Astrocyte of the cerebellum (primary cell): Measurements from ENCODE around the gene SLC41A3.

ENCODE experiments used
- DNase-seq: peaks from one replicate; pipeline ENCODE4 v3.0.0-alpha.2; 2011; ENCODE audit warnings: low read depth
- H3K4me3 ChIP-seq: 2 replicates; pipeline ENCODE4 v1.5.1; 2011; ENCODE audit warnings: mild to moderate bottlenecking, low read depth, low read length, moderate library complexity
- in situ Hi-C: cut with HindIII; loops from 2 replicates; pipeline ENCODE4 v1.10.0; 2017; ENCODE audit warnings: low sequenced_read_pairs
- TF ChIP-seq, protein P1 (sequence below): IDR thresholded peaks from 2 replicates; pipeline ENCODE4 v1.5.1; 2012; ENCODE audit warnings: low read length, low read depth, moderate library complexity, mild to moderate bottlenecking; ENCODE audit errors: missing control alignments

SLC41A3 gene

GRCh38 chr3:126130081-126130855, 46.3 kb upstream of the SLC41A3 start:
- no peak for DNase-seq
- TF ChIP-seq, protein P1, sequence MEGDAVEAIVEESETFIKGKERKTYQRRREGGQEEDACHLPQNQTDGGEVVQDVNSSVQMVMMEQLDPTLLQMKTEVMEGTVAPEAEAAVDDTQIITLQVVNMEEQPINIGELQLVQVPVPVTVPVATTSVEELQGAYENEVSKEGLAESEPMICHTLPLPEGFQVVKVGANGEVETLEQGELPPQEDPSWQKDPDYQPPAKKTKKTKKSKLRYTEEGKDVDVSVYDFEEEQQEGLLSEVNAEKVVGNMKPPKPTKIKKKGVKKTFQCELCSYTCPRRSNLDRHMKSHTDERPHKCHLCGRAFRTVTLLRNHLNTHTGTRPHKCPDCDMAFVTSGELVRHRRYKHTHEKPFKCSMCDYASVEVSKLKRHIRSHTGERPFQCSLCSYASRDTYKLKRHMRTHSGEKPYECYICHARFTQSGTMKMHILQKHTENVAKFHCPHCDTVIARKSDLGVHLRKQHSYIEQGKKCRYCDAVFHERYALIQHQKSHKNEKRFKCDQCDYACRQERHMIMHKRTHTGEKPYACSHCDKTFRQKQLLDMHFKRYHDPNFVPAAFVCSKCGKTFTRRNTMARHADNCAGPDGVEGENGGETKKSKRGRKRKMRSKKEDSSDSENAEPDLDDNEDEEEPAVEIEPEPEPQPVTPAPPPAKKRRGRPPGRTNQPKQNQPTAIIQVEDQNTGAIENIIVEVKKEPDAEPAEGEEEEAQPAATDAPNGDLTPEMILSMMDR: no peak
- H3K4me3 ChIP-seq: no peak overlapping the region
- in situ Hi-C loops: loop anchor here (5.0 kb wide), 1 partner anchor 62 kb away; no protein-coding TSS in a partner anchor

DNA sequence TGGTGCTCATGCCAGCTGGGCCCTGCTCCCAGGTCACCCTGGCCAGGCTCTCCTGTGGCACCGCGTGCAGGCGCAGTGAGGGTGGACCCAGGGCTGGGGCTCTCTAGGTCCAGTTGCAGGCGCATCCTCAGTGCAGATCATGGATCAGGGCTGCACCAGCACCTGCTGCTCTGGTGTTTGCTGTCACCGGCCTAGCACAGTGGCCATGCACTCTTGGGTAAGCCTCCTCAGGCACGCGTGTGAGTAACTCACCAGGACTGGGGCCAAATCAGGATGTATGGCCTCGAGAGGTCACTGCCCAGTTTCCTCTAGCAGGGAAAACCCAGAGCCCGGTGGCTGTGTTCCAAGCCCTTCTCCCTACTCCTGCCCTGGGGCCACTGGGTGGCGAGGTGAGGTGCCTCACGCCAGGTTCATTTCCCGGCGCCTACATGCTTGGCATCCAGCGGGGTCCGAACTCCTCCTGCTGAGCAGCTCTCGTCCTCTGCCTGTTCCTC, 45.5 kb upstream of the SLC41A3 start:
- DNase-seq: no peak
- in situ Hi-C loops: no loop called here
- H3K4me3 ChIP-seq: no peak overlapping the region
- TF ChIP-seq, protein P1: no peak

GRCh38 chr3:126128504-126129397, 44.8 kb upstream of the SLC41A3 start:
- in situ Hi-C loops: no loop called here
- DNase-seq: no peak
- H3K4me3 ChIP-seq: no peak overlapping the region
- TF ChIP-seq, protein P1: no peak

DNA sequence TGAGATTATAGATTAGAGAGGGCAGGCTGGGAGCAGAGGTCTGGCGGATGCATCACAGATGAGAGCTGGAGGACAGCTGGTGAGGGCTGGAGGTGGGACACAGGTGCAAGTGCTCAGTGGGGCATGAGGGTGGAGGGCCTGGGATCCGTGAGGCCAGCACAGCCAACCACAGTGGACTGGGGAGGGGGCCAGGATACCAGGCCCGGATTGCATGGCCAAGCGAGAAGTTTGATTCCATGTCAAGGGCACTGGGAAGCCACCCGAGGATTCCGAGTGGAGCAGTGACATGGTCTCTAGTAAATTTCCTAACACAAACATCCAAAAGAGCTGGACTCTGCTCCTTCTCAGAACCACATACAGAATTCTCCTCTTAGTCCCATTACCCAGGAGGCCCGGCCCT, 44.0 kb upstream of the SLC41A3 start:
- in situ Hi-C loops: no loop called here
- H3K4me3 ChIP-seq: no peak overlapping the region
- TF ChIP-seq, protein P1: no peak
- no peak for DNase-seq

DNA sequence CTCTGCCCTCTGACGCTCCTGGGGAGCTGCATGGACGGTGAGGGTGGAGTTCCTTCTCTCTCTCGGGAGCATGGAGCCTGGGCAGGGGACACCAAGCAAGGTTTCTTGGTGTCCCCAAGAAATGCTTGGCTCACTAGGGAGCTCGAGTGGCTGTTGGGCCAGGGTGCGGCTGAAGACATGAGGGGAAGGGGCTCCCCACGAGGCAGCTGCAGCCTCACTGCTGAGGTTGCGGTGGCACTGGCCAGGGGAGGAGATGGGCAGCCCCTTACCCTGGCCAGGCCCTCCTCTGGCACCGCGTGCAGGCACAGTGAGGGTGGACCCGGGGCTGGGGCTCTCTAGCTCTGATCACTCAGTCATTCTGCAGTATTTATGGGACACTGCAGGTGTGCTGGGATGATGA, 43.5 kb upstream of the SLC41A3 start:
- no peak overlapping the region for H3K4me3 ChIP-seq
- TF ChIP-seq, protein P1: no peak
- in situ Hi-C loops: no loop called here
- no peak for DNase-seq

DNA sequence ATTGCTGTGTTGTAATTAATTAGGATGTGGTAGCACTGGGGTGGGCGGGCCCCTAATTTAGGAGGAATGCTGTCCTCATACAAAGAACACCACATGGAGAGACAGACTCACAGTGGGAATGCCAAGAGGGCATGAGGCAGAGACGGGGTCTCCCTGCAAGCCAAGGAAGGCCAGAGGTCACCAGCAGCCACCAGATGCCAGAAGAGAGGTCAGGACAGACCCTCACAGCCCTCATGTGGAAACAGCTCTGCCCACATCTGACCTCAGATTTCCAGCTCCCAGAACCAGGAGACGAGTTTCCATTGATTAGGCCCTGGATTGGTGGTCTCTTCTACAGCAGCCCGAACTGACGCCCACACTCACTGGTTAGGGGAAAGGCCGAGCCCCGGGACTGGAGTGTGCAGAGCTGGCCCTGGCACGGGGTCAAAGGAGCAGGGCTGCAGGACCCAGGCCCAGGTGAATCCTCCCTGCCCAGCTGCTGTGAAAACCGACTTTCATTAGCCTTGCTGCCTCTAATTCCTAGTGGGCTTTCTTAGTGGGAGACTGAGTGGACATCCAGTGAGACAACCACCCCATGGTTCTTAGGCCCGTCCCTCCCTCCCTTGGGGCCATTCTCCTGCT, 43.0 kb upstream of the SLC41A3 start:
- no peak for DNase-seq
- TF ChIP-seq, protein P1: no peak
- in situ Hi-C loops: no loop called here
- H3K4me3 ChIP-seq: no peak overlapping the region
